ENCODE results near the gene DPEP3.

DPEP3 gene

DNA sequence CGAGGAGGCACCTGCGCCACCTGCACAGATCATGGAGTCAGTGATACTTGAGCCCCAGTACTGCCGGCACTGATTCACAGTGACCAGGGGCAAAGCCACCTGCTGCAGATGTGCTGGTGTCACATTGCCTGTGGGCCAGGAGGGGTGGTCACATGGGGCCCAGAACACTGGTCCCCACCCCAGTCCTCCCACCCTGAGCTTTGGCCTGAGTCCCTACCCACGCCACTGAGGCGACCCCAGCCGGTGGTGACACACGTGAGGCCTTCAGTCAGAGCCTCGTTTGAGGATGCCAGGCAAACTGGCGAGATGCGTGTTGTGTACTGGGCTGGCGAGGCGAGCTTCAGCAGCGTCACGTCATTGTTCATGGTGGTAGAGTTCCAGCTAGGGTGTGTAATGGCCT lies 50.1 kb downstream of the DPEP3 start:
- no peak for DNase-seq (ENCODE audit: low spot score)

- DNase-seq (ENCODE audit: low spot score), result no peak
Measured at GRCh38 chr16:67928561-67929364, 51.5 kb downstream of the DPEP3 start.

DNA sequence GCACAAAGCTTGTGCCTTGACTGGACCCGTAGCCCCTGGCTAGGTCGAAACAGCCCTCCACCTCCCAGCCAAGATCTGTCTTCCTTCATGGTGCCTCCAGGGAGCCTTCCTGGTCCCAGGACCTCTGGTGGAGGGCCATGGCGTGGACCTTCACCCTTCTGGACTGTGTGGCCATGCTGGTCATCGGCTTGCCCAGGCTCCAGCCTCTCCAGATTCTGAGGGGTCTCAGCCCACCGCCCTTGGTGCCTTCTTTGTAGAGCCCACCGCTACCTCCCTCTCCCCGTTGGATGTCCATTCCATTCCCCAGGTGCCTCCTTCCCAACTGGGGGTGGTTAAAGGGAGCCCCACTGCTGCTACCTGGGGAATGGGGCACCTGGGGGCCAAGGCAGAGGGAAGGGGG lies 52.2 kb downstream of the DPEP3 start:
- DNase-seq (ENCODE audit: low spot score), result no peak

- no peak for DNase-seq (ENCODE audit: low spot score)
Measured at GRCh38 chr16:67927131-67927941, 53.0 kb downstream of the DPEP3 start.

DNA sequence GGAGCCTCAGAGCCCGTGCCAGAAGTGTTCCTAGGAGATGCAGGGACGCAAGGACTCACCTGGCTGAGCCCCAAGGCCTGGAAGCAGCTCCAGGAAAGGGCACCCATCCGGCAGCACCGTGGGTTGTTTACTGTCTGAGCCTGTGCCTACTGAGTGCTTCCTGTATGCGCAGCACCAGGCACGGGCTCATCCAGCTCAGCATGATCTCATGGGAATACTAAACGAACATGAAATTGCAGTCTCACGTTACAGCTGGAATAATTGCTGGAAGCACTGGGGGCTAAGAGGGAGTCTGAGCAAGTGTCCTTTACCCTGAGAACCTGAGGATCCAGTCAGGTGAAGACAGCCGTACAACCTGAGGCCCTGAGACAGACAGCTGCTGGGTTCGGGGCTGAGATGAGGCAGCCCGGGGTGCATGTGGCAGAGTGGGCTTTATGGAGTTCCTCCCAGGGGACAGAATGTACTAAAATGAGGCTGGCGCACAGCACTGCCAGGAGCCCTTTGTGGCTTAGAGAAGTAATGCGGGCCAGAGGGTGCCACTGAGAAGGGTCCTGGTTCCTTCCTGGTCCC lies 54.0 kb downstream of the DPEP3 start:
- no peak for DNase-seq (ENCODE audit: low spot score)

Measured in left forelimb (tissue), 1 donor.